Stimulated activated naive CD8-positive, alpha-beta T cell treated with anti-CD3 and anti-CD28 coated beads, Interleukin-15, Interleukin-2, amounts not matched to agents 100 ng/mL and 50 ng/mL, for 24 hours (primary cell): Measurements from ENCODE around the gene PTHLH.

Experiments used
- H3K27ac Mint-ChIP-seq: one replicate; pipeline ENCODE4 v1.8.0; 2021; ENCODE audit warnings: mild to moderate bottlenecking, mixed read lengths
- H3K27me3 Mint-ChIP-seq: one replicate; pipeline ENCODE4 v1.8.0; 2021; ENCODE audit warnings: mixed read lengths
- H3K36me3 Mint-ChIP-seq: one replicate; pipeline ENCODE4 v1.8.0; 2021; ENCODE audit warnings: low read depth, mixed read lengths
- H3K4me1 Mint-ChIP-seq: one replicate; pipeline ENCODE4 v1.8.0; 2021; ENCODE audit warnings: low read depth, mixed read lengths
- H3K4me3 Mint-ChIP-seq: one replicate; pipeline ENCODE4 v1.8.0; 2021; ENCODE audit warnings: mild to moderate bottlenecking, mixed read lengths
- H3K9me3 Mint-ChIP-seq: one replicate; pipeline ENCODE4 v1.8.0; 2021; ENCODE audit warnings: mixed read lengths

PTHLH gene

DNA sequence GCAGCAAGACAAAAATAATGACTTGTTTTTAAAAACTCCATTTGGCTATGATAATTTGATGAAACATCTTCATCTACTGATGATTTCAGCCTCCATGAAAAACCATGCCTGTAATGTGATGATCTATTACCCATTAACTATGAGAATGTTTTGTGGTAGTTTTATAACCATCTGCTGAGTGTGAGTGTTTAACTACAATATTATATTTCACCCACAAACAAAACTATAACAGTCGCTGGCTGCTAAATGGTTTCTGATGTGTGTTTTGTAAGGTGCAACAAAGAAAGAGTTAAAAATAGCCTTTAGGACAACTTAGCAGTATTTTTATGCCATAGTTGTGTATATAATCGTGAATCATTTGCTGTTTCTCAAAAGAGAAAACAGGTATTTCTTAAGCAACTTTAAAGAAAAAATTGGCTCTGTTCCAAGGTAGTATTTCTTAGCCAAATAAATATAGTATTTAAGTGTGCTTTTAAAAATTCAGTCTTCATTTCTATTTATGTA, 4.9 kb downstream of the PTHLH start:
- Mint-ChIP-seq H3K27ac (no peak overlapping the region), H3K36me3 (no peaks in the 10 kb centered on the region), H3K4me3 (no peak overlapping the region), H3K9me3 (no peaks in the 10 kb centered on the region), H3K4me1 (peaks cover 22% of the 10 kb centered on the region), H3K27me3 (peaks cover 91% of the 10 kb centered on the region)

DNA sequence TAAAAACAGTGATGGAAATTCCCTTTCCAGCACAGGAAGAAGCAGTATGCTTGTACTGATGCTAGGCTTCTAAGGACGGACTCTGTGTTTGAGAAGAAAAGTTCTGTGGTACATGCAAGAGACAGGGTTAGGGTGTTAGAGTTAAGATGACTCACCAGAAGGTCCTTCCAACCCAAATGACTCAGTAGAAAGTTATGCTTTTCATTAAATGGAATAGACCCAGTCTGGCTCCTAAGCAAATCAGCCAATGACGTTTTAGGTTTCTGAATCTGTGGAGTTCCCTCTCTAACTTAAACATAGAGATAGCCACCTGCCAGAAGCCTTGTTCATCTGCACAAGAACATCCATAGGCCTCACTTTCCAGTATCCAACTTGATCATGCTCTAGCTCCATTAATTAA, 5.7 kb downstream of the PTHLH start:
- H3K9me3 Mint-ChIP-seq, result no peaks in the 10 kb centered on the region
- peaks cover 83% of the 10 kb centered on the region for H3K27me3 Mint-ChIP-seq
- no peaks in the 10 kb centered on the region for H3K36me3 Mint-ChIP-seq
- peaks cover 22% of the 10 kb centered on the region for H3K4me1 Mint-ChIP-seq
- no peak overlapping the region for H3K4me3 Mint-ChIP-seq
- H3K27ac Mint-ChIP-seq, result no peak overlapping the region

DNA sequence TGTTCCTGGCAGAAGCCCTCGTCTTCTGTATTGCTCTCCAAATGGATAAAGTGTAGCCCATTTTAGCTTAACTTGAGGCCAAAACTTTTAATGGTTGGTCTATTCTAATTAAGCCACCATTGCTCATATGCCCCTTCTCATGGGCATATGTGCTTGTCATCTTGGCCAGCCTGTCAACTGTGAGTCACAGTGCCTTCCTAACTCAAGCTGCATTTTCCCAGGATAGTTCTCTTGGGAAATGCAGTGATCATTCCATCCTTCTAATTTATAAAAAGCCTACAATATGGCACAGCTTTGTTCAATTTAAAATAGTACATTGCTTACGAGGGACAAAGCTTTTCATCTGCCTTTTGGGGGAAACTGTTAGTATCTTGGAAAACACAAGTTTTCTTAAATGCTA, 6.6 kb downstream of the PTHLH start:
- Mint-ChIP-seq H3K4me3 (no peak overlapping the region), H3K27me3 (peaks cover 74% of the 10 kb centered on the region), H3K36me3 (no peaks in the 10 kb centered on the region), H3K27ac (no peak overlapping the region), H3K9me3 (no peaks in the 10 kb centered on the region), H3K4me1 (peaks cover 16% of the 10 kb centered on the region)

DNA sequence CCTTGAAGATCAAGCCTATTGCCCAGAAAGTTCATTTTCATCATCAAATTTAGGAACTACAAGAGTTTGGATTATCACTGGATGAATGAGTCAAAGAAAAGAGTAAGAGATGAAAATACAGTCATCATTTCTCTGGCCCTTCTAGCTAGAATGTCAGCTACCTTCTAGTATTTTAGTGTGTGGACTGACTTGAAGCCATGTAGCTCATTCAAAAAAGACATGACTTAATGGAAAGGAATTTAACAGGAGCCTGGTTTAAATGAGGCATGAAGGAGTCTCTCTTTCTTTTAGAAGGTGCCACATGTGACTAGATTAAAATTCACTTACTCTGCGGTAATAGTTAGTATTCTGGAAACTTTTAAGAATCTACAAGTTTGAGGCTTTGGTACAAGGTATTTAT, 7.1 kb downstream of the PTHLH start:
- H3K27ac Mint-ChIP-seq, result no peak overlapping the region
- H3K9me3 Mint-ChIP-seq, result no peaks in the 10 kb centered on the region
- no peaks in the 10 kb centered on the region for H3K36me3 Mint-ChIP-seq
- peaks cover 74% of the 10 kb centered on the region for H3K27me3 Mint-ChIP-seq
- H3K4me1 Mint-ChIP-seq, result peaks cover 12% of the 10 kb centered on the region
- no peak overlapping the region for H3K4me3 Mint-ChIP-seq

DNA sequence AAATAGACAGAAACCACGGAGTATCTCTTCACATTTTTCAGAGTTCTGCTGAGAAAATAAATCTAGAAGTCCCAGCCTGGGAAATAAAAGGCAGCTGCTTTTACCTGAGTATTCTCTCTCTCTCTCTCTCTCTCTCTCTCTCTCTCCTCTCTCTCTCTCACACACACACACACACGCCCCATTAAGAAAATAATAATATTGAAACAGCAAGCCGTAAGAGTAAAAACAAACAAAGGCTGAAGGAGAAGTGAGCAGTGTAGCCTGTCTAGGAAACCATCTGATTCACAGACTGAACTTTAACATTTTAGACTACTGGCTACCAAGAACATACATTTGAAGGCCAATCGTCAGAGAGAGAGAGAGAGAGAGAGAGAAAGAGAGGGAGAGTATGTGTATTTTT, 8.4 kb downstream of the PTHLH start:
- no peak overlapping the region for H3K27ac Mint-ChIP-seq
- no peaks in the 10 kb centered on the region for H3K9me3 Mint-ChIP-seq
- peaks cover 3% of the 10 kb centered on the region for H3K4me1 Mint-ChIP-seq
- no peak overlapping the region for H3K4me3 Mint-ChIP-seq
- H3K27me3 Mint-ChIP-seq, result peaks cover 72% of the 10 kb centered on the region
- no peaks in the 10 kb centered on the region for H3K36me3 Mint-ChIP-seq

DNA sequence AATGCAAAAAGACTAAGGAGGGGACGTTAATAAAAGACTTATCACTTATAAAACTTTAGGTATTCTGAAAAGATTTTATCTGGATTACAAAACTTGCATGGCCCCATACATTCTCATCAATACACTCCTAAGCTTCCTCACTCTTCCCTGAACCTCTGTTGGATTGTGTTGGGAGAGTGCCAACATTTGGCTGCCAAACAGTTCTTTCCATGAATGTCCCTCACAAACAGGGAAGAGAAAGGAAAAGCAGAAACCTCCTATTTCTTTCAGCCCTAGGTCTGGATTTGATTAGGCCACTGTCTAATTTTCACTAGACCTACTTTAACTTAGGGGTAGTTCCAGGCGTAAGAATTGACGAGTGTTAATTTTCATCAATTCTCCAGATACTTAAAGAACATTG, 11.7 kb downstream of the PTHLH start:
- Mint-ChIP-seq H3K4me3 (no peak overlapping the region), H3K4me1 (no peaks in the 10 kb centered on the region), H3K36me3 (no peaks in the 10 kb centered on the region), H3K27ac (no peak overlapping the region), H3K27me3 (peaks cover 61% of the 10 kb centered on the region), H3K9me3 (no peaks in the 10 kb centered on the region)

DNA sequence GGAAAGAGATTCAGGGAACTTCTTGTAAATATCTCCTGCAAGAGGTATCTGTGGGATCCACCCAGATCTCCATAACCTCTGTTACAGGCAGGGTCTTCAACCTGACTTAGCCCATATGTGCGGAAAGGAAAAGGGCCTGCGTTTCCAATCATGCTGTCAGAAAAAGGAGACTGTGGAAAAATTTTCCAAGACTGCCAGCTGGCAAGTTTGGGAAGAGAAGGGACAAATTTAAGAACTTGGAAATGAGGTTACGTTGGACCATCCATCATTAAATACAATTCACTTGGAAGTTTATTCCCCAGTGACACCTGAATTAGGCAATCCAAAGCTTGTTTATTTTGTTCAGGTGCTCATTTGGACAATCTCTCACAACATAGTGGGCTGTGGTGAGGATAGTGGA, 13.9 kb downstream of the PTHLH start:
- Mint-ChIP-seq H3K36me3 (no peaks in the 10 kb centered on the region), H3K27ac (no peak overlapping the region), H3K4me1 (no peaks in the 10 kb centered on the region), H3K9me3 (no peaks in the 10 kb centered on the region), H3K27me3 (peaks cover 52% of the 10 kb centered on the region), H3K4me3 (no peak overlapping the region)

DNA sequence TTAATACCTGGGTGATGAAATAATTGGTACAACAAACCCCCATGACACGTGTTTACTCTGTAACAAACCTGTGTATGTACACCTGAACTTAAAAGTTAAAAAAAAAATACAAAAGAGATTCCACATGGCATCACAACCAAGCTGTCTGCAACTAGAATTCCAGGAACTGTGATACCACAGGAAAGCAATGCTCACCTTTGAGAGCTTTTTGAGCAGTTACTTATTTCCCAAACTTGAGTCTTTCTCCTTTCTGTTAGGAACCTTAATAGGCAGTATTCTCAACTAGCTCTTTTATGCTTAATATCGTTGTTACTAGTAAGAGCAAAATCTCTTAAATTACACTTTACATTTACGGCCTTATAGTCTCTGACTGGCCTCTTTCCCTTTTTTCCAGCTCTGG, 15.2 kb downstream of the PTHLH start:
- H3K4me1 Mint-ChIP-seq, result no peaks in the 10 kb centered on the region
- H3K9me3 Mint-ChIP-seq, result no peaks in the 10 kb centered on the region
- no peaks in the 10 kb centered on the region for H3K36me3 Mint-ChIP-seq
- no peak overlapping the region for H3K4me3 Mint-ChIP-seq
- no peak overlapping the region for H3K27ac Mint-ChIP-seq
- H3K27me3 Mint-ChIP-seq, result peaks cover 42% of the 10 kb centered on the region

DNA sequence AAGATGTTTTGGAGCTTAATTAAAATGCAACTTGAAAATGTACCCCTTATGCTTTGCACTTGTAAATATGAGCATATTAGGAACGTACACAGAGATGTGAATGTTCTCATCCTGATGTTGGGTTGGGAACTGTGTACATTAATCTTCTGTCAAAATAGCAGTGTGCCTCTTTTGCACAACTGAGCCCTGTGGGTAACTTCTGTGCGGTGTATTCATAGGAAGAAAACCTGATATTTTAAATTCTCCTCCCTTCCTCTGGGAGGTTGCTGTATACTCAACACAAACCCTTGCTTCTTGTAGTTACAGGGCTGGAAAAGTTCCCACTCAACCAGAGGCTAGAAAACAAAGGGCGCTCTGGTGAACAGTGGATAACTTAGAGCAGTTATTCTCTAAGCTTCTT, 18.7 kb downstream of the PTHLH start:
- Mint-ChIP-seq H3K4me3 (no peak overlapping the region), H3K27ac (no peak overlapping the region), H3K4me1 (no peaks in the 10 kb centered on the region), H3K9me3 (no peaks in the 10 kb centered on the region), H3K27me3 (peaks cover 28% of the 10 kb centered on the region), H3K36me3 (no peaks in the 10 kb centered on the region)

DNA sequence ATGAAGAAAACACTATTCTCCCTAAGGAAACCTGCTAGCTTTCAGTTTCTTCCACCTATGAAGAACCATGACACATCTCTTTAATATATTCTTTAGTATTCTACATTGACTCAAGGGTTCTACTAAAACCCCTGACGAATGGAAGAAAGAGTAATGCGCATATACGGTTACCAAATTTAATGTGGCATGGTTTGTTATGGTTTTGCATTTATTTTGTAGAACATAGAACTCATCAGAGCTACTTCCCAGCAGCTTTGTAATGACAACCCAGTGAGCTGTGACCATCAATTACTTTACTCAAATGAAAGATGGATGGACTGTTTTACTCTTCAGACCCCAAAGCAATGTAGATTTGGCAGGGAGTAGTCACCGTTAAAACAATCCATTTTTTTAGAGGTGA, 19.2 kb downstream of the PTHLH start:
- H3K27ac Mint-ChIP-seq, result no peak overlapping the region
- no peaks in the 10 kb centered on the region for H3K9me3 Mint-ChIP-seq
- H3K36me3 Mint-ChIP-seq, result no peaks in the 10 kb centered on the region
- H3K4me1 Mint-ChIP-seq, result no peaks in the 10 kb centered on the region
- no peak overlapping the region for H3K4me3 Mint-ChIP-seq
- H3K27me3 Mint-ChIP-seq, result peaks cover 27% of the 10 kb centered on the region

DNA sequence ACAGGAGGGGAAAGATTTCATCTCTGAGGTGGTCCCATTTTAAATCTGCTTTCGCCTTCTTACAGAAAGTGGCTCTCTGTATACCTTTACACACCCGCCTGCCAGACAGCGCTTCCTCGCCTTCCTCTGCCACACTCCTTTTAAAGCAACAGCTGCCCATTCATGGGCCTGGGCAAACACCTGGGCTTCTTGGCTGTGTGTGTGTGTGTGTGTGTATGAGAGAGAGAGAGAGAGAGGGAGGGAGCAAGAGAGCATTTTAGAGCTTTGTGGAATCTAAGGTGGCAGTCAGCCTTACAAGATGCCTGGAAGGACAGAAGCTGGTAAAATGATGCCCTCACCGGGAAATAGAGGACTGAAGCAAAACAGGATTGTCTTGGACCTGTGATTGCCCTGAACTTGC, 20.0 kb downstream of the PTHLH start:
- Mint-ChIP-seq H3K36me3 (no peaks in the 10 kb centered on the region), H3K27me3 (peaks cover 24% of the 10 kb centered on the region), H3K27ac (no peak overlapping the region), H3K4me1 (no peaks in the 10 kb centered on the region), H3K4me3 (no peak overlapping the region), H3K9me3 (no peaks in the 10 kb centered on the region)

DNA sequence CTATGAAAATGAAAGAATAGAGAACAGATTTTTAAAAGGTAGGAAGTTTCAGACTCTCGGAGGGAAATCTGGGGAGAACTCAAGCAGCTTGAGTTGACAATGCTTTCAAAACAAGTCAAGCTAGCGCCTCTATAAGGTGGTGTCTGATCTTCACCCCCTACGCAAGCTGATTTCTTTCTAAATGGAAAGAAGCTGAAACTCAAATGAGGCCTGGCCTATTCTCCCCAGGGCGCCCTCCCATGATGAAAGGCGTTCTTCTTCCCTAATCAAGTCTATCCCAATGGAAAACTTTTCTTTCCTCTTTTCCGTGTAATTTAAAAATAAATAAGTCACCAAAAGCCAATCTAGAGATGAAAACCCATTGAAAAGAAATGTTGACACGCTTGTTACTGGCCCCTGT, 20.6 kb downstream of the PTHLH start:
- Mint-ChIP-seq H3K4me1 (no peaks in the 10 kb centered on the region), H3K27me3 (peaks cover 19% of the 10 kb centered on the region), H3K36me3 (no peaks in the 10 kb centered on the region), H3K27ac (no peak overlapping the region), H3K9me3 (no peaks in the 10 kb centered on the region), H3K4me3 (no peak overlapping the region)

DNA sequence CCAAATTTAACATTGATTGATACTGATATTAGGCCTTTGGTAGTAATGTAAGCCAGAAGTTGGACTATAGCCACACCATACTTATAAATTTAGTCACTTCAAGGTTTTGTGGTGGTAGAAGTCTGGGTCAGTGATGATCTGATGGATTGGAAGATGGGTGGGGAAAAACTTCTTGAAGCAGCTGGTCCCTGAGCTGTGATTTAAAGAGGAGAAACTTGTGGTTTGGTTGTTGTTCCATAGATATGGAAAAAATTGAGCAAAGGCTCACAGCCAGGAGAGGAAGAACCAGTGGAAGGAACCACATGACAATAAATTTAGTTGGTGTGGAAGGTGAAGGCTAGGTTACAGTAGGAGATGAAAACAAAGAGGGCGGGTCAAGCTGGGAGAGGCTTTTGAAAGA, 26.1 kb downstream of the PTHLH start:
- no peaks in the 10 kb centered on the region for H3K9me3 Mint-ChIP-seq
- H3K4me3 Mint-ChIP-seq, result no peak overlapping the region
- peaks cover 9% of the 10 kb centered on the region for H3K27me3 Mint-ChIP-seq
- no peaks in the 10 kb centered on the region for H3K4me1 Mint-ChIP-seq
- H3K27ac Mint-ChIP-seq, result no peak overlapping the region
- H3K36me3 Mint-ChIP-seq, result no peaks in the 10 kb centered on the region

DNA sequence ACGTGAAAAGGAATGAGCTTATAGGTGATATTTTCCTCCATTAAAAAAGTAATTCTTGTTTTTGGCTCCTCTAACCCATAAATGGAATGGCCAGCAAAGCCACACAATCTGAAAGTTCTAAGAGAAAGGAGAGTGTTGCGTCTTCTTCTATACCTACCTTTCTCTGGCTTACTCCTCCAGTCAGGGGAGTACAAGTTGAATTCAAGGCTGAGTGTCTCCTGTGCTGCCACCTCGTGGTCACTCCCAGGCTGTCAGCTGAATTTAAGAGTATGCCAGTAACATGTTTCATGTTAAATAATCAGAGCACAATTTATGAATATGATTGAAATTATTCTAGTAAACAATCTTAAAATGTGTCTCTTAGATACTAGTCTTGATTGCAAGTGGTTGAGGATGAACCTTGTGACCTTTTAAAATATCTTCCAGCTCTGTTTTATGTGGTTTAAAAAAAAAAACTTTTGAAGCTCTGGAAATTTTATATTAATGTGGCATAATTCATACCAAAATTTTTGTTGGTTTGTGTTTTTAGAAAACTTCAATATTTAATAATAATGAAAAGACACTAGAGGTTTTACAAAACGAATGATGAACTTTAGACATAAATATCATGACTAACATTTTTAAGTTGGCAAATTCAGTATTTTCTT, 31.7 kb downstream of the PTHLH start:
- no peaks in the 10 kb centered on the region for H3K4me1 Mint-ChIP-seq
- no peaks in the 10 kb centered on the region for H3K9me3 Mint-ChIP-seq
- peaks cover 10% of the 10 kb centered on the region for H3K27me3 Mint-ChIP-seq
- H3K27ac Mint-ChIP-seq, result no peak overlapping the region
- no peak overlapping the region for H3K4me3 Mint-ChIP-seq
- H3K36me3 Mint-ChIP-seq, result no peaks in the 10 kb centered on the region

DNA sequence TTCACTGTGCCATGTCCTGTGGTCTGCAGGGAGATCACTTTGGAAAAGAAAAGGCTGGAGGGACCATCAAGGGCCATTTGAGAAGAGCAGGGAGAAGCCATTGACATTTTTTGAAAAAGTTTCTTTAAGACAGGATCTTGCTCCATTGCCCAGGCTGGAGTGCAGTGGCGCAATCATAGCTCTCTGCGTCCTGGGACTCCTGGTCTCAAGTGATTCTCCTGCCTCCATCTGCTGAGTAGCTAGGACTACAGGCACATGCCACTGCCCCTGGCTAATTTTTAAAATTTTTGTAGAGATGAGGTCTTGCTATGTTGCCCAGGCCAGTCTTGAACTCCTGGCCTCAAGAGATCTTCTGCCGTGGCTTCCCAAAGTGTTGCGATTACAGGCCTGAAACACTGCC, 32.3 kb downstream of the PTHLH start:
- H3K36me3 Mint-ChIP-seq, result no peaks in the 10 kb centered on the region
- H3K4me1 Mint-ChIP-seq, result no peaks in the 10 kb centered on the region
- H3K27ac Mint-ChIP-seq, result no peak overlapping the region
- no peak overlapping the region for H3K4me3 Mint-ChIP-seq
- no peaks in the 10 kb centered on the region for H3K9me3 Mint-ChIP-seq
- peaks cover 10% of the 10 kb centered on the region for H3K27me3 Mint-ChIP-seq

DNA sequence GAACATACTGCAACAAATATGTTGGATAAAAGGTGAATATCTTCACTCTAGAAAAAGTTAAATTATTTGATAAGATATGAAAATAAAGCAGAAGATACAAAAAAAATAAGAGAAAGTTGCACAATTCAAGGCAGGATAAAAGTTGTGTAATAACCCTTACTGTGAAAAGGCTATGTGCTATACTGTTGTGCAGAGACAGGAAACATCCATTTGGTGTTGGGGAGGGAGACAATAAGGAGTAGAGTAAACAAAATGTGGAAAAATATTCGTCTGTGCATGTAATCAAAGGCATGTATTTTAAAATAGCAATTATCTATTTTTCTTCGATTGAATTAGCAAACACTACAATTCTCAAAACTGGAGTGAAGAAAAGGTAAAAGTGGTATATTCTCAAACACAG, 34.8 kb downstream of the PTHLH start:
- H3K4me1 Mint-ChIP-seq, result no peaks in the 10 kb centered on the region
- peaks cover 10% of the 10 kb centered on the region for H3K27me3 Mint-ChIP-seq

More for the DNA sequence above, 34.8 kb downstream of the PTHLH start:
- H3K9me3 Mint-ChIP-seq, result no peaks in the 10 kb centered on the region
- no peaks in the 10 kb centered on the region for H3K36me3 Mint-ChIP-seq
- H3K27ac Mint-ChIP-seq, result no peak overlapping the region
- H3K4me3 Mint-ChIP-seq, result no peak overlapping the region
